GM12878 (cell line): ENCODE measurements around the gene TMEM18. TPM values are rescaled to one million over a fixed set of nuclear protein-coding genes. Genes with fewer than 3 reads are reported as not detected.

ENCODE experiments used
- ATAC-seq: fragments of 200-7000 bp; cut with Tn5 transposase; 3 replicates; pipeline ENCODE4 v1.9.1; 2020; ENCODE audit warnings: mild to moderate bottlenecking, moderate library complexity
- BruUV-seq: library from RNA; stranded (reverse); fragments of 400-500 nt; replicated peaks from 2 replicates; lab custom pipeline; 2021; lab: Mats Ljungman, UMichigan
- CTCF ChIA-PET: fragments of 300-600 bp; sonication (Branson Sonifier 250); formaldehyde crosslinking; extraction: SDS; loops from one replicate; lab custom pipeline; 2021; ENCODE audit warnings: inconsistent platforms; lab: Yijun Ruan, JAX
- POLR2A ChIA-PET: fragments of 350-600 bp; formaldehyde crosslinking; extraction: SDS; loops from one replicate; lab custom pipeline; 2021; ENCODE audit warnings: inconsistent platforms; lab: Charles Lee
- RAD21 ChIA-PET: fragments of 300-600 bp; sonication (Branson Sonifier 250); formaldehyde crosslinking; loops from one replicate; lab custom pipeline; 2023; ENCODE audit warnings: antibody characterized with exemption; ENCODE audit not compliant: unreplicated experiment; lab: Charles Lee
- SMC1A ChIA-PET: fragments of 300-600 bp; sonication (Branson Sonifier 250); formaldehyde crosslinking; loops from one replicate; lab custom pipeline; 2023; ENCODE audit not compliant: unreplicated experiment, uncharacterized antibody; lab: Charles Lee
- DNase-seq: peaks from one replicate; pipeline ENCODE4 v3.0.0-alpha.2; 2011; ENCODE audit warnings: low read depth, low spot score
- FAIRE-seq: peaks from 3 replicates; lab custom pipeline; 2011; peaks lifted over from hg19 to GRCh38; lab: Jason Lieb, UNC
- H2AFZ ChIP-seq: 2 replicates; pipeline ENCODE4 v1.6.0; 2011; ENCODE audit warnings: low read depth, low read length, control low read depth; ENCODE audit not compliant: control insufficient read depth
- H3K27ac ChIP-seq: 2 replicates; pipeline ENCODE4 v1.5.1; 2011; ENCODE audit warnings: control low read depth; ENCODE audit not compliant: control insufficient read depth, insufficient read depth
- H3K27me3 ChIP-seq, 2 experiments: replicated peaks in 1 of 2; 2 replicates each; pipeline versions ENCODE4 v1.6.0 to v1.6.1; 2011; ENCODE audit warnings: low read length in 1 of 2; ENCODE audit not compliant: control insufficient read depth in 2 of 2, insufficient read depth in 2 of 2
- H3K36me3 ChIP-seq, 2 experiments: 2 replicates each; pipeline ENCODE4 v1.5.1; 2011; ENCODE audit warnings: low read length in 1 of 2; ENCODE audit not compliant: control insufficient read depth in 2 of 2, insufficient read depth in 2 of 2
- H3K4me1 ChIP-seq: 2 replicates; pipeline ENCODE4 v1.6.1; 2011; ENCODE audit warnings: mild to moderate bottlenecking, low read length, moderate library complexity, mixed read lengths; ENCODE audit not compliant: control insufficient read depth, insufficient read depth
- H3K4me2 ChIP-seq: 2 replicates; pipeline ENCODE4 v1.6.0; 2011; ENCODE audit warnings: control low read depth; ENCODE audit not compliant: control insufficient read depth, insufficient read depth
- H3K4me3 ChIP-seq: fragments of 200-600 bp; sonication (generic); 2 replicates; pipeline ENCODE4 v1.5.1; 2016
- H3K79me2 ChIP-seq: 2 replicates; pipeline ENCODE4 v1.6.0; 2011; ENCODE audit warnings: low read length; ENCODE audit not compliant: control insufficient read depth, insufficient read depth
- H3K9ac ChIP-seq: 2 replicates; pipeline ENCODE4 v1.8.0; 2011; ENCODE audit warnings: low read length, control low read depth, mixed read lengths; ENCODE audit not compliant: control insufficient read depth, insufficient read depth
- H3K9me3 ChIP-seq: replicated peaks from 3 replicates; pipeline ENCODE4 v1.5.1; 2011; ENCODE audit warnings: mild to moderate bottlenecking, low read length; ENCODE audit not compliant: control insufficient read depth, insufficient read depth
- H4K20me1 ChIP-seq: 2 replicates; pipeline ENCODE4 v1.6.0; 2011; ENCODE audit not compliant: control insufficient read depth, insufficient read depth
- ETV6 ChIP-seq, 2 experiments: fragments of 450-650 bp in 1 of 2; IDR thresholded peaks in 1 of 2; conservative IDR thresholded peaks in 1 of 2; 2 replicates each; pipeline ENCODE4 v1.6.1; 2014; ENCODE audit warnings: antibody characterized with exemption in 1 of 2, borderline replicate concordance in 1 of 2, low read depth in 1 of 2, mild to moderate bottlenecking in 1 of 2, moderate library complexity in 1 of 2
- GATAD2B ChIP-seq: fragments of 450-650 bp; conservative IDR thresholded peaks from 2 replicates; pipeline ENCODE4 v1.6.1; 2017; ENCODE audit warnings: low read depth, mild to moderate bottlenecking, moderate library complexity
- MAX ChIP-seq: IDR thresholded peaks from 2 replicates; pipeline ENCODE4 v1.6.1; 2012; ENCODE audit warnings: low read depth, low read length, improper control_type of control experiment
- NFYA ChIP-seq: IDR thresholded peaks from 2 replicates; pipeline ENCODE4 v1.6.1; 2011; ENCODE audit warnings: low read depth, mild to moderate bottlenecking, low read length, improper control_type of control experiment, borderline replicate concordance
- NR2C1 ChIP-seq: fragments of 450-650 bp; IDR thresholded peaks from 2 replicates; pipeline ENCODE4 v1.6.1; 2017; ENCODE audit warnings: antibody characterized with exemption, mild to moderate bottlenecking, moderate library complexity
- NR2F1 ChIP-seq: fragments of 450-650 bp; conservative IDR thresholded peaks from 2 replicates; pipeline ENCODE4 v1.6.1; 2017; ENCODE audit warnings: mild to moderate bottlenecking
- POLR2AphosphoS2 ChIP-seq: IDR thresholded peaks from 2 replicates; pipeline ENCODE4 v1.6.1; 2011; ENCODE audit warnings: low read depth, mild to moderate bottlenecking, low read length, improper control_type of control experiment, moderate library complexity
- RELA ChIP-seq: fragments of 450-650 bp; IDR thresholded peaks from 2 replicates; pipeline ENCODE4 v1.8.0; 2014; ENCODE audit warnings: borderline replicate concordance; ENCODE audit not compliant: partially characterized antibody
- SIX5 ChIP-seq: IDR thresholded peaks from 2 replicates; pipeline ENCODE4 v1.6.1; 2011; ENCODE audit warnings: mild to moderate bottlenecking, low read depth, low read length, moderate library complexity; ENCODE audit not compliant: severe bottlenecking
- TAF1 ChIP-seq: IDR thresholded peaks from 2 replicates; pipeline ENCODE4 v1.6.1; 2011; ENCODE audit warnings: mild to moderate bottlenecking, low read depth, low read length, borderline replicate concordance
- WRNIP1 ChIP-seq: IDR thresholded peaks from 2 replicates; pipeline ENCODE4 v1.6.1; 2011; ENCODE audit warnings: low read depth, low read length, improper control_type of control experiment, borderline replicate concordance
- ZNF622 ChIP-seq: fragments of 450-650 bp; IDR thresholded peaks from 2 replicates; pipeline ENCODE4 v1.6.1; 2017; ENCODE audit warnings: mild to moderate bottlenecking, inconsistent platforms
- WGBS: methylation state at CpG from one replicate; pipeline ENCODE4 v1.1.6; 2016; ENCODE audit warnings: low lambda C conversion rate; ENCODE audit not compliant: insufficient replicate concordance, insufficient coverage; ENCODE audit errors: missing lambda C conversion rate; 5-methylcytosine and 5-hydroxymethylcytosine counted together
- in situ Hi-C: fragments of 300-500 bp; cut with MboI; formaldehyde crosslinking; loops from 9 replicates; pipeline ENCODE4 v1.14.3; 2018; ENCODE audit warnings: mixed read lengths
- intact Hi-C: fragments of 100-400 bp; cut with micrococcal nuclease; formaldehyde crosslinking; loops from one replicate; pipeline ENCODE4 v1.14.2; 2022; ENCODE audit not compliant: unreplicated experiment
- polyA plus RNA-seq, 11 experiments: library from polyadenylated mRNA; depleted of rRNA in 4 of 11; unstranded in 6 of 11; stranded (reverse) in 5 of 11; fragments of >200 nt; fragmentation: Nextera tagmentation in 4 of 11; fragmentation: Illumina TruSeq in 1 of 11; extraction: Ambion mirVana in 4 of 11; extraction: Trizol in 1 of 11; gene quantifications; 1 replicate in 1 of 11; 2 replicates in 10 of 11; pipeline versions ENCODE4 v1.2.1 to v1.2.3, GENCODE V29; 2011 to 2016; ENCODE audit warnings: inconsistent platforms in 2 of 11, missing spikeins in 2 of 11, low read depth in 1 of 11
- total RNA-seq, 4 experiments: library from RNA; depleted of rRNA in 3 of 4; stranded (reverse); fragments of >200 nt in 3 of 4; fragmentation: Illumina TruSeq in 1 of 4; extraction: Trizol in 1 of 4; gene quantifications; 2 replicates each; pipeline versions ENCODE4 v1.2.1 to v1.2.3, GENCODE V29; 2013 to 2021
- TF ChIP-seq, protein P1 (sequence below): IDR thresholded peaks from 2 replicates; pipeline ENCODE4 v1.6.1; 2012; ENCODE audit warnings: mild to moderate bottlenecking, low read depth, low read length
- TF ChIP-seq, protein P2 (sequence below): fragments of 450-650 bp; IDR thresholded peaks from 2 replicates; pipeline ENCODE4 v1.6.1; 2016; ENCODE audit warnings: mild to moderate bottlenecking
- TF ChIP-seq, protein P3 (sequence below): IDR thresholded peaks from 2 replicates; pipeline ENCODE4 v1.6.1; 2012; ENCODE audit warnings: low read length, inconsistent platforms
- TF ChIP-seq, protein P4 (sequence below): IDR thresholded peaks from 2 replicates; pipeline ENCODE4 v1.6.1; 2011; ENCODE audit warnings: borderline replicate concordance, low read depth, mild to moderate bottlenecking, moderate library complexity, low read length; ENCODE audit not compliant: insufficient read depth, poor library complexity, severe bottlenecking

Gene TMEM18
- total and polyA plus RNA-seq, 10 of the 15 experiments (the other 5 are each of a cell fraction or from before 2014, with no cell fraction given) = 11.2 to 56.3 (median 26.0) TPM

GRCh38 chr2:652881-653480 lies 24.2 kb downstream of the TMEM18 start:
- TF ChIP-seq, protein P1, sequence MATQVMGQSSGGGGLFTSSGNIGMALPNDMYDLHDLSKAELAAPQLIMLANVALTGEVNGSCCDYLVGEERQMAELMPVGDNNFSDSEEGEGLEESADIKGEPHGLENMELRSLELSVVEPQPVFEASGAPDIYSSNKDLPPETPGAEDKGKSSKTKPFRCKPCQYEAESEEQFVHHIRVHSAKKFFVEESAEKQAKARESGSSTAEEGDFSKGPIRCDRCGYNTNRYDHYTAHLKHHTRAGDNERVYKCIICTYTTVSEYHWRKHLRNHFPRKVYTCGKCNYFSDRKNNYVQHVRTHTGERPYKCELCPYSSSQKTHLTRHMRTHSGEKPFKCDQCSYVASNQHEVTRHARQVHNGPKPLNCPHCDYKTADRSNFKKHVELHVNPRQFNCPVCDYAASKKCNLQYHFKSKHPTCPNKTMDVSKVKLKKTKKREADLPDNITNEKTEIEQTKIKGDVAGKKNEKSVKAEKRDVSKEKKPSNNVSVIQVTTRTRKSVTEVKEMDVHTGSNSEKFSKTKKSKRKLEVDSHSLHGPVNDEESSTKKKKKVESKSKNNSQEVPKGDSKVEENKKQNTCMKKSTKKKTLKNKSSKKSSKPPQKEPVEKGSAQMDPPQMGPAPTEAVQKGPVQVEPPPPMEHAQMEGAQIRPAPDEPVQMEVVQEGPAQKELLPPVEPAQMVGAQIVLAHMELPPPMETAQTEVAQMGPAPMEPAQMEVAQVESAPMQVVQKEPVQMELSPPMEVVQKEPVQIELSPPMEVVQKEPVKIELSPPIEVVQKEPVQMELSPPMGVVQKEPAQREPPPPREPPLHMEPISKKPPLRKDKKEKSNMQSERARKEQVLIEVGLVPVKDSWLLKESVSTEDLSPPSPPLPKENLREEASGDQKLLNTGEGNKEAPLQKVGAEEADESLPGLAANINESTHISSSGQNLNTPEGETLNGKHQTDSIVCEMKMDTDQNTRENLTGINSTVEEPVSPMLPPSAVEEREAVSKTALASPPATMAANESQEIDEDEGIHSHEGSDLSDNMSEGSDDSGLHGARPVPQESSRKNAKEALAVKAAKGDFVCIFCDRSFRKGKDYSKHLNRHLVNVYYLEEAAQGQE = no peak
- TF ChIP-seq, protein P2, sequence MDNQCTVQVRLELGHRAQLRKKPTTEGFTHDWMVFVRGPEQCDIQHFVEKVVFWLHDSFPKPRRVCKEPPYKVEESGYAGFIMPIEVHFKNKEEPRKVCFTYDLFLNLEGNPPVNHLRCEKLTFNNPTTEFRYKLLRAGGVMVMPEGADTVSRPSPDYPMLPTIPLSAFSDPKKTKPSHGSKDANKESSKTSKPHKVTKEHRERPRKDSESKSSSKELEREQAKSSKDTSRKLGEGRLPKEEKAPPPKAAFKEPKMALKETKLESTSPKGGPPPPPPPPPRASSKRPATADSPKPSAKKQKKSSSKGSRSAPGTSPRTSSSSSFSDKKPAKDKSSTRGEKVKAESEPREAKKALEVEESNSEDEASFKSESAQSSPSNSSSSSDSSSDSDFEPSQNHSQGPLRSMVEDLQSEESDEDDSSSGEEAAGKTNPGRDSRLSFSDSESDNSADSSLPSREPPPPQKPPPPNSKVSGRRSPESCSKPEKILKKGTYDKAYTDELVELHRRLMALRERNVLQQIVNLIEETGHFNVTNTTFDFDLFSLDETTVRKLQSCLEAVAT = no peak
- TF ChIP-seq ZNF622 = no peak
- no peak for TF ChIP-seq NFYA
- TF ChIP-seq, protein P3, sequence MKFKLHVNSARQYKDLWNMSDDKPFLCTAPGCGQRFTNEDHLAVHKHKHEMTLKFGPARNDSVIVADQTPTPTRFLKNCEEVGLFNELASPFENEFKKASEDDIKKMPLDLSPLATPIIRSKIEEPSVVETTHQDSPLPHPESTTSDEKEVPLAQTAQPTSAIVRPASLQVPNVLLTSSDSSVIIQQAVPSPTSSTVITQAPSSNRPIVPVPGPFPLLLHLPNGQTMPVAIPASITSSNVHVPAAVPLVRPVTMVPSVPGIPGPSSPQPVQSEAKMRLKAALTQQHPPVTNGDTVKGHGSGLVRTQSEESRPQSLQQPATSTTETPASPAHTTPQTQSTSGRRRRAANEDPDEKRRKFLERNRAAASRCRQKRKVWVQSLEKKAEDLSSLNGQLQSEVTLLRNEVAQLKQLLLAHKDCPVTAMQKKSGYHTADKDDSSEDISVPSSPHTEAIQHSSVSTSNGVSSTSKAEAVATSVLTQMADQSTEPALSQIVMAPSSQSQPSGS = no peak
- no peak for TF ChIP-seq MAX
- no peak for TF ChIP-seq NR2C1
- no peak for TF ChIP-seq GATAD2B
- TF ChIP-seq ETV6 (conservative IDR thresholded peaks at IDR 0.05 in 1 of 2, IDR thresholded peaks at IDR 0.05 in 1 of 2; ENCODE audit: borderline replicate concordance in 1 of 2, low read depth in 1 of 2) = no peak
- TF ChIP-seq RELA = no peak
- TF ChIP-seq WRNIP1 = no peak
- no peak for TF ChIP-seq POLR2AphosphoS2
- no peak for TF ChIP-seq TAF1
- TF ChIP-seq SIX5 = no peak
- TF ChIP-seq, protein P4, sequence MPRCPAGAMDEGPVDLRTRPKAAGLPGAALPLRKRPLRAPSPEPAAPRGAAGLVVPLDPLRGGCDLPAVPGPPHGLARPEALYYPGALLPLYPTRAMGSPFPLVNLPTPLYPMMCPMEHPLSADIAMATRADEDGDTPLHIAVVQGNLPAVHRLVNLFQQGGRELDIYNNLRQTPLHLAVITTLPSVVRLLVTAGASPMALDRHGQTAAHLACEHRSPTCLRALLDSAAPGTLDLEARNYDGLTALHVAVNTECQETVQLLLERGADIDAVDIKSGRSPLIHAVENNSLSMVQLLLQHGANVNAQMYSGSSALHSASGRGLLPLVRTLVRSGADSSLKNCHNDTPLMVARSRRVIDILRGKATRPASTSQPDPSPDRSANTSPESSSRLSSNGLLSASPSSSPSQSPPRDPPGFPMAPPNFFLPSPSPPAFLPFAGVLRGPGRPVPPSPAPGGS = no peak
- TF ChIP-seq NR2F1 = no peak
- intact Hi-C loops = no loop called here
- SMC1A ChIA-PET = interaction anchor here (1.6 kb wide), 1 partner anchor 15 kb away, joined by 4 read pairs; no protein-coding TSS in a partner anchor
- no peak overlapping the region for H3K27ac ChIP-seq
- no peaks in the 10 kb centered on the region for H3K27me3 ChIP-seq
- H4K20me1 ChIP-seq = no peaks in the 10 kb centered on the region
- in situ Hi-C loops = no loop called here
- CTCF ChIA-PET = no interaction called here
- POLR2A ChIA-PET = no interaction called here
- no peaks in the 10 kb centered on the region for H3K36me3 ChIP-seq
- H2AFZ ChIP-seq = no peak overlapping the region
- H3K4me3 ChIP-seq = no peak overlapping the region
- no peak overlapping the region for H3K9ac ChIP-seq
- H3K9me3 ChIP-seq = no peaks in the 10 kb centered on the region
- ATAC-seq (no peak), DNase-seq (no peak), FAIRE-seq (no peak)
- no TSS peak for BruUV-seq
- H3K79me2 ChIP-seq = no peaks in the 10 kb centered on the region
- RAD21 ChIA-PET = no interaction called here
- no peaks in the 10 kb centered on the region for H3K4me1 ChIP-seq
- 20% methylated on average over 6 of the region's 6 CpGs for WGBS
- no peak overlapping the region for H3K4me2 ChIP-seq
